Esophagus squamous epithelium (tissue), 5 donors: ENCODE results near the gene DMAC2. TPM values are rescaled to one million over a fixed set of nuclear protein-coding genes. Genes with fewer than 3 reads are reported as not detected.
A peak's percentile ranks its signal among the peaks of the same experiment; 100 is the strongest.

Source experiments
- DNase-seq: peaks from one replicate; lab custom pipeline; 2025; lab: John Stamatoyannopoulos, UW
- H3K27ac ChIP-seq, 4 donors: fragments of 200-600 bp; sonication (generic); one replicate each; pipeline ENCODE4 v1.5.1; 2016 to 2019; ENCODE audit warnings: mild to moderate bottlenecking in 1 of 4
- H3K27me3 ChIP-seq, 4 donors: fragments of 200-600 bp; sonication (generic); 1 replicate in 3 of 4; 2 replicates in 1 of 4; pipeline versions ENCODE4 v1.5.1 to v1.6.0; 2017 to 2021; ENCODE audit warnings: antibody characterized with exemption in 1 of 4
- H3K36me3 ChIP-seq, 3 donors: fragments of 200-600 bp; sonication (generic); one replicate each; pipeline ENCODE4 v1.5.1; 2016 to 2019
- H3K4me1 ChIP-seq, 3 donors: fragments of 200-600 bp; sonication (generic); one replicate each; pipeline ENCODE4 v1.5.1; 2017 to 2019
- H3K4me3 ChIP-seq, 4 donors: fragments of 200-600 bp; sonication (generic); 1 replicate in 3 of 4; 2 replicates in 1 of 4; pipeline ENCODE4 v1.5.1; 2016 to 2019; ENCODE audit warnings: mild to moderate bottlenecking in 2 of 4, moderate library complexity in 1 of 4
- H3K9me3 ChIP-seq, 3 donors: fragments of 200-600 bp; sonication (generic); one replicate each; pipeline ENCODE4 v1.5.1; 2016 to 2019
- POLR2A ChIP-seq, 4 donors: fragments of 450-650 bp; IDR thresholded peaks; one replicate each; pipeline ENCODE4 v1.6.1; 2017; ENCODE audit warnings: antibody characterized with exemption in 4 of 4, mild to moderate bottlenecking in 4 of 4, moderate library complexity in 3 of 4
- WGBS, 2 donors: methylation state at CpG; one replicate each; pipeline ENCODE4 v1.1.5; 2018; 5-methylcytosine and 5-hydroxymethylcytosine counted together
- intact Hi-C: fragments of 100-400 bp; cut with DNase I; formaldehyde crosslinking; loops from one replicate; pipeline ENCODE4 v1.15.0; 2022
- total RNA-seq, 4 donors: library from RNA; depleted of rRNA; stranded (reverse); fragments of >200 nt; gene quantifications; one replicate each; pipeline ENCODE4 v1.1.0, GENCODE V29; 2016
- TF ChIP-seq, protein P1 (sequence below), 6 experiments: fragments of 450-650 bp in 4 of 6; fragments of 200-600 bp in 2 of 6; sonication (generic) in 2 of 6; IDR thresholded peaks; one replicate each; pipeline ENCODE4 v1.5.1; 2016 to 2019; ENCODE audit warnings: antibody characterized with exemption in 6 of 6, mild to moderate bottlenecking in 4 of 6, moderate library complexity in 4 of 6
- donor health status: DM: yes; HTN: yes; CAD: no.

Gene DMAC2
- total RNA-seq, 4 donors from 2014 or later: 25.1 to 41.4 (median 35.7) TPM

GRCh38 chr19:41457241-41457640 is 17.5 kb upstream of the DMAC2 start:
- Histone ChIP-seq H3K27ac (no peak overlapping the region), H3K4me1 (peaks cover 0 to 5% (median 0%) of the 10 kb centered on the region in 3 donors), H3K27me3 (peaks cover 0 to 60% (median 0%) of the 10 kb centered on the region in 4 donors), H3K36me3 (no peaks in the 10 kb centered on the region), H3K4me3 (no peak overlapping the region), H3K9me3 (peaks cover 0 to 5% (median 0%) of the 10 kb centered on the region in 3 donors)
- WGBS, 2 donors: 9 to 18% methylated on average over 1 of the region's 1 CpG
- DNase-seq: no peak
- intact Hi-C loops: no loop called here
- TF ChIP-seq POLR2A (IDR thresholded peaks at IDR 0.05): no peak
- TF ChIP-seq, protein P1, sequence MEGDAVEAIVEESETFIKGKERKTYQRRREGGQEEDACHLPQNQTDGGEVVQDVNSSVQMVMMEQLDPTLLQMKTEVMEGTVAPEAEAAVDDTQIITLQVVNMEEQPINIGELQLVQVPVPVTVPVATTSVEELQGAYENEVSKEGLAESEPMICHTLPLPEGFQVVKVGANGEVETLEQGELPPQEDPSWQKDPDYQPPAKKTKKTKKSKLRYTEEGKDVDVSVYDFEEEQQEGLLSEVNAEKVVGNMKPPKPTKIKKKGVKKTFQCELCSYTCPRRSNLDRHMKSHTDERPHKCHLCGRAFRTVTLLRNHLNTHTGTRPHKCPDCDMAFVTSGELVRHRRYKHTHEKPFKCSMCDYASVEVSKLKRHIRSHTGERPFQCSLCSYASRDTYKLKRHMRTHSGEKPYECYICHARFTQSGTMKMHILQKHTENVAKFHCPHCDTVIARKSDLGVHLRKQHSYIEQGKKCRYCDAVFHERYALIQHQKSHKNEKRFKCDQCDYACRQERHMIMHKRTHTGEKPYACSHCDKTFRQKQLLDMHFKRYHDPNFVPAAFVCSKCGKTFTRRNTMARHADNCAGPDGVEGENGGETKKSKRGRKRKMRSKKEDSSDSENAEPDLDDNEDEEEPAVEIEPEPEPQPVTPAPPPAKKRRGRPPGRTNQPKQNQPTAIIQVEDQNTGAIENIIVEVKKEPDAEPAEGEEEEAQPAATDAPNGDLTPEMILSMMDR (IDR thresholded peaks at IDR 0.05): no peak

GRCh38 chr19:41456342-41456918 is 16.7 kb upstream of the DMAC2 start:
- no peak for DNase-seq
- Histone ChIP-seq H3K4me1 (peaks cover 0 to 5% (median 0%) of the 10 kb centered on the region in 3 donors), H3K9me3 (peaks cover 0 to 5% (median 0%) of the 10 kb centered on the region in 3 donors), H3K36me3 (no peaks in the 10 kb centered on the region), H3K27ac (peak overlapping the region in 1 of 4 donors; percentile 9), H3K4me3 (no peak overlapping the region), H3K27me3 (peaks cover 0 to 54% (median 0%) of the 10 kb centered on the region in 4 donors)
- 38 to 53% methylated on average over 6 to 7 of the region's 7 CpGs for WGBS, 2 donors
- no peak for TF ChIP-seq POLR2A (IDR thresholded peaks at IDR 0.05)
- intact Hi-C loops: no loop called here

- WGBS, 2 donors: 36 to 40% methylated on average over 2 of the region's 2 CpGs
- Histone ChIP-seq H3K27ac (no peak overlapping the region), H3K4me3 (no peak overlapping the region), H3K27me3 (peaks cover 0 to 49% (median 0%) of the 10 kb centered on the region in 4 donors), H3K9me3 (peaks cover 0 to 5% (median 0%) of the 10 kb centered on the region in 3 donors), H3K4me1 (peaks cover 0 to 5% (median 0%) of the 10 kb centered on the region in 3 donors), H3K36me3 (no peaks in the 10 kb centered on the region)
- no peak for TF ChIP-seq POLR2A (IDR thresholded peaks at IDR 0.05)
- DNase-seq: no peak
- intact Hi-C loops: no loop called here
Observed at GRCh38 chr19:41455936-41456335, 16.2 kb upstream of the DMAC2 start.

DNA sequence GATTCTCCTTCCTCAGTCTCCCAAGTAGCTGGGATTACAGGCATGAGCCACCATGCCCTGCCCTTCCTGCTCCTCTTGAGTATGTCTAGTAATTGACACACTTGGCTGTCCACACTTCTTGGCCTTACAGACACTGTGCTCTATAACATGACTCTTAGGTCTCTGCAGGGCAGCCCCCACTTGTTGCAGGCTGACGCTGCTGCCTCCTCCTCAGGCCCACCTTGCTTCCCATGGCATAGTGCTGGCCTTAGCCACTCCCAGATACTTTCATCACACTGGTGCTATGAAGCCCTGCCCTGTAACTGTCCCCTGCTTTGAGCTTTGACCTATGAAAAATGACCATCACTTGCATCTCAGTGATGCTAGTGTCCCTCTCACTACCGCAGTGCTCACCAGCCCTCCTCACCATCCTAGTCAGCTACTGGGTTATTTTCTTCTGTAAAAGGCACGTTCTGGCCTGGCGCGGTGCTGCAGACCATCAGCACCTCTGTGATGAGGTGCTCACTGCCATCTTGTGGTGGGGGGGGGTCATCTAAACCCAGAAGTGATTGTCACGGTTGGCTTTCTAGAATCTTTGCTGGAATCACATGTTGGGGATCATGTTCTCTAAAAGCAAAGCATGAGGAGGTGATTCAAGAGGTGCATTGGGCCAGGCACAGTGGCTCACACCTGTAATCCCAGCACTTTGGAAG is 13.0 kb upstream of the DMAC2 start:
- intact Hi-C loops: no loop called here
- TF ChIP-seq, protein P1 (IDR thresholded peaks at IDR 0.05): no peak
- TF ChIP-seq POLR2A (IDR thresholded peaks at IDR 0.05): no peak
- Histone ChIP-seq H3K4me1 (peaks cover 0 to 15% (median 0%) of the 10 kb centered on the region in 3 donors), H3K9me3 (peaks cover 0 to 5% (median 0%) of the 10 kb centered on the region in 3 donors), H3K27me3 (peaks cover 0 to 21% (median 0%) of the 10 kb centered on the region in 4 donors), H3K36me3 (no peaks in the 10 kb centered on the region), H3K4me3 (no peak overlapping the region), H3K27ac (no peak overlapping the region)
- no peak for DNase-seq
- 55 to 63% methylated on average over 3 to 6 of the region's 6 CpGs for WGBS, 2 donors

GRCh38 chr19:41449865-41450178 is 10.1 kb upstream of the DMAC2 start:
- H3K9me3 ChIP-seq: no peaks in the 10 kb centered on the region
- peaks cover 0 to 11% (median 0%) of the 10 kb centered on the region in 3 donors for H3K4me1 ChIP-seq
- TF ChIP-seq, protein P1 (IDR thresholded peaks at IDR 0.05): no peak
- no peak for TF ChIP-seq POLR2A (IDR thresholded peaks at IDR 0.05)
- no peaks in the 10 kb centered on the region for H3K36me3 ChIP-seq
- H3K27ac ChIP-seq: no peak overlapping the region
- DNase-seq: no peak
- H3K27me3 ChIP-seq: peaks cover 0 to 30% (median 0%) of the 10 kb centered on the region in 4 donors
- intact Hi-C loops: loop anchor here (10.0 kb wide), 1 partner anchor 115 kb away; no protein-coding TSS in a partner anchor
- WGBS, 2 donors: 50 to 57% methylated on average over 3 of the region's 3 CpGs
- H3K4me3 ChIP-seq: no peak overlapping the region
